ENCODE measurements around the gene INA.

INA gene

GRCh38 chr10:103276251-103276895 is 565 bp upstream of the INA start:
- DNase-seq: no peak

DNA sequence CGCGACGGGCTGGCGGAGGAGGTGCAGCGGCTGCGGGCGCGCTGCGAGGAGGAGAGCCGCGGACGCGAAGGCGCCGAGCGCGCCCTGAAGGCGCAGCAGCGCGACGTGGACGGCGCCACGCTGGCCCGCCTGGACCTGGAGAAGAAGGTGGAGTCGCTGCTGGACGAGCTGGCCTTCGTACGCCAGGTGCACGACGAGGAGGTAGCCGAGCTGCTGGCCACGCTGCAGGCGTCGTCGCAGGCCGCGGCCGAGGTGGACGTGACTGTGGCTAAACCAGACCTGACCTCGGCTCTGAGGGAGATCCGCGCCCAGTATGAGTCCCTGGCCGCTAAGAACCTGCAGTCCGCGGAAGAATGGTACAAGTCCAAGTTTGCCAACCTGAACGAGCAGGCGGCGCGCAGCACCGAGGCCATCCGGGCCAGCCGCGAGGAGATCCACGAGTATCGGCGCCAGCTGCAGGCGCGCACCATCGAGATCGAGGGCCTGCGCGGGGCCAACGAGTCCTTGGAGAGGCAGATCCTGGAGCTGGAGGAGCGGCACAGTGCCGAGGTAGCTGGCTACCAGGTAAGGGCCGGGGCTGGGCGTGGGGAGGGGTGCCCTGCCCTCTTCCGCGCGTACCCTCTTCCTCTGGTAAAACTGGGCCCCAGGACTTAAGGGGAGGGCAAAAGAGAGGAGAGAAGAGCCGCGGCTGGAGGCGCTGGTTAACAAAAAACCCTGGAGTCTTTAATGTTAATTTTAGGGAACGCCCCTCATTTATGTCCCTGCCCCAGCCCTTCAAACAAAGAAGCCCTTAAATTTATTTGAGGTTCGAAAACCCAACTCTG is 987 bp downstream of the INA start:
- DNase-seq: no peak

GRCh38 chr10:103278537-103278823 is 1.5 kb downstream of the INA start:
- DNase-seq: no peak

DNA sequence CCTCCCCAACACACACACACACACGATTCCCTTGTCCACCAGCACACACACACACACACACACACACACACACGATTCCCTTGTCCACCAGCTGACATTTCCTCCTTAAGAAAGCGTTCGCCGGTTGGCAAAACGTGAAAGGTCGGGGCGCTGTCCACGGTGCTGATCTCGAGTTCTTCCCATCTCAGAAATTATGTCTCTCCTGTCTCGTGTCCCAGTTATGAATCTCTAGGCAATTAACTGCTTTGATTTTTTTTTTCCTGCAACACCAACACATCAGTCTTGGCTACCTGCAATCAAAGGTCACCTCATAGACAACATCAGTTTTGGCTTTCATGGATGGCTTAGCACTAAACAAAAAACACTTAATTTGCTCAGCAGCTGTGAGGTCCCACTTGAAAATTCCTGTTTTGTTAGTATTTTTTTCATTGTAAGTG is 1.9 kb downstream of the INA start:
- DNase-seq: no peak

DNA sequence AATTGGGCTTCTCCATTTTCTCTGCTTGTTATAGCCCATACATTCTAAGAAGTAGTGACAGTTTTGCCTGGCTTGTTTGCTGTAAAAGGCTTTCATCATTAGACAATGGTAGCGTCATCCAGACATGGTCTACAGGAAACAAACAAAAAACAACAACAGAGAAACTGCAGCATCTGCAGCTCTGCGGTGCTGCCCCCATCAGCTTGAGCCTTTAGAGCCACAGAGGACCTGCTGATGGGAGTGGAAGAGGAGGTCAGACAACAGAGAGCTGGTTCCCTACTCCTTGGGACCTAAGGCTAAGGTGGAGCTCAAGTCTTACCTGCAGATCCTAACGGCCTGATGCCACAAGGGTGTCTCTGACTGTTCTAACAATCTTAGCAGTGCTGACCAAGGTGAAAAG is 3.1 kb downstream of the INA start:
- DNase-seq: no peak

DNA sequence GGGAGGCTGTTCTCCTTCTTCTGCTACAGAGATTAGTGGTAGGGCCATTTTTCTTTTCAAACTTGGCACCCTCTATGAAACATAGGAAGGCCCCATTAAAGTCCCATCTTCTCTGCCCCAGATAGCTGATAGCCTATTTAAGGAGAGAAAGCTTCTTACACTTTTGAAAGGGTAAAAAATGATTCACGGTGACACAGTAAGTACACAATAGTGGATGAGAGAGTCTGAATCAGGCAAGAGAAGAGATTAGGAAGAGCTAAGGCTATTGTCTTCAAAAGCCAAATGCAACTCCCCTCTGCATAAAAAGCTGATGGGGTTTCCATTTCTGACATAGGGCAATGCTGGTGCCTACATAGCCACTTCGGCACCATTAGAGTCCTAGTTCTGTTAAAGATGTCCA is 3.6 kb downstream of the INA start:
- DNase-seq: no peak

- DNase-seq: peak; percentile 74
Measured at GRCh38 chr10:103281753-103282152, 4.8 kb downstream of the INA start.

GRCh38 chr10:103282961-103283360 is 6.0 kb downstream of the INA start:
- no peak for DNase-seq

- DNase-seq: no peak
Measured at GRCh38 chr10:103284170-103284569, 7.2 kb downstream of the INA start.

DNA sequence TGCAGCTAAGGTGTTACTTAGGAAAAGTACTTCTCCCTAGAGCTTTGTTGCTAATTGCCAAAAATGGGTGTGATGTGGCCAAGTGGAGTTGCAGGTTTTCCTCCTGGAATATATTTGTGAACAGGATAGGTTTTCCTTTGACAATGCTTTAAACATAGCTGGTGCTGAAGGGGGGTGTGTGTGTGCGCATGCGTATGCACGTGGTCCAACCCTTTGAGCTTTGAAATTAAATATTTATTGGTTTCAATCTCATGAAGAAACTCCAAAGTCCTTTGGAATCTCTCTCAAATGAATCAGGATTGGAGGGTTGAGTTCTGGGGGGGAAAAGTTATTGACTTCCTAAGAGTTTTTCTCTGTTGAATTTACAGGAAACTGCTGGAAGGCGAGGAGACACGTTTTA is 11.1 kb downstream of the INA start:
- DNase-seq: no peak

- no peak for DNase-seq
Measured at GRCh38 chr10:103291588-103291987, 14.7 kb downstream of the INA start.

DNA sequence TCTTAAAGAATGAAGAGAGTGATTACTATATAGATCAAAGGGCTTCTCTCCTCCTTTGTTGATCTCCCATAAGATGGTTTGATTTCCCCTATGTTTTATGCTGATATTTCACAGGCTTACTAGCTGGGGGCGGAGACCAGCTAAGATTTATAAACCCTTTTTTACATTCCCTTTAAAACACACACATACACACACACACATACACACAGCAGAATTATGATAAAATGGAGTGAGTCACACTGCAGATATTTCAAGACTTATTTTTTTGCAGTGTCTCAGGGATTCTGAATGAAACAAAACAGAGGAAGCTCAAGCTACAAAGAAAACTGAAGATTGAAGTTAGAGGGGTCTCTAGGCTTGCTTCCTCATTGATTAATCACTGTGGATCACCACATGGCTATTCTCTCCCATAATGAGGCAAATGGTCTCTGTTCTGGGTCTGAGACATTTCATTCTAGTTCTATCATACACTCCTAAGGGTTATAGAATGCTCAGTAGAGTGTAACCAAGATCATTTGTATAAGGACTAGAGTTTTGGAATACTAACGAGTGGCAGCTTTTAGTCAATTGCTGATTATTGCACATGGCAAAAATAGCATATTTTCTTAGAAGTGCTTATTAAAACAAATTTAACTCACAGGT is 18.6 kb downstream of the INA start:
- DNase-seq: no peak

- no peak for DNase-seq
Measured at GRCh38 chr10:103307594-103307993, 30.7 kb downstream of the INA start.

- DNase-seq: no peak
Measured at GRCh38 chr10:103310197-103310596, 33.3 kb downstream of the INA start.

DNA sequence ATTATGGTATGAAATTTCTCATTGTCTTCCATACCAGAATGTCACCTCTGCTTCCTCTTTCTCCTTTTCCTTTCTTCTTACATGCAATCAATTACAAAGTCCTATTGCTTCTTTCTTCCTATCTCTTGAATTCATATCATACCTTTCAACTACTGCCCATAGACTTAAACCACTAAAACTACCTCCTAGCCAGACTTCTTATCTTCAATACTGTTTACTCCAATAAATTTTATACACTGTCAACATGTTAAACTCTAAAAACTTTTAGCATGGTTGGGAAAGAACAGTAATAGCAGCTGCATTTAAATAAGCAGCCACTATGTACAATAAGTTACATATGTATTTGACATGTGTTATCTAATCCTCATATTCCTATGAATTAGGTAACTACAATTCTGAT is 39.1 kb downstream of the INA start:
- DNase-seq: no peak

DNA sequence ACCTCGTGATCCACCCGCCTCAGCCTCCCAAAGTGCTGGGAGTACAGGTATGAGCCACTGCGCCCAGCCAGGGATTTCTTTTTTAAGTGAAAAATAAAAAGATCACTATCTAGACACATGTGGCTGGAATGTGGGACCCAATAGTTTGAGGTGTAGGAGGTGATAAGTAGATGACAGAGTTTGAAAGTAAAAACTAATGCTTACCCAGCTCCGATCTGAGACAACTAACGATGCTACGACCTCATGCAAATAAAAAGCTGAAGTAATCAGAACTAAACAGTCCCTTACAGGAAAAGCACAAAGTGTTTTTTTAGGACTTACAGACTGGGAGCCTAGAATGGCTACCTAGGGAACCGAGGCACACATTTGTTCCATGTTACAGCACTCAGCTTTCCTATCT is 51.0 kb downstream of the INA start:
- DNase-seq: no peak

- no peak for DNase-seq
Measured at GRCh38 chr10:103333934-103334520, 57.1 kb downstream of the INA start.

DNA sequence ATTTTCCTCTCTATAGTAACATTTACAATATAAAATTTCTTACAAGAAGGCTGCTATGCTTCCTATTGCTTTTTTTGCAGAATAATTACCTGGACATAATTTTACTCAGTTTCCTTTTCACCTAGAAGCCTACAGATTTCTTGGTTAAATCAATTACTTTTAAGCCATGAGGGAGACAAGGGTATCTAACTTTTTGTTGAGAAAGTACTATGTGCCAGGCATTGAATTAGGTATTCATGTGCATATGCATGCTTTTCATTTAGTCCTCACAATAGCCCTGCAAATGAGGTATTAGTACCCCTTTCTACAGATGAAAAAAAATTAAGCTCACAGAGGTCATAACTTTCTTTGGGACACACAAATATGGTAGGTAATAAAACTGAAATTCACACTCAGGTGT is 57.6 kb downstream of the INA start:
- DNase-seq: no peak

DNA sequence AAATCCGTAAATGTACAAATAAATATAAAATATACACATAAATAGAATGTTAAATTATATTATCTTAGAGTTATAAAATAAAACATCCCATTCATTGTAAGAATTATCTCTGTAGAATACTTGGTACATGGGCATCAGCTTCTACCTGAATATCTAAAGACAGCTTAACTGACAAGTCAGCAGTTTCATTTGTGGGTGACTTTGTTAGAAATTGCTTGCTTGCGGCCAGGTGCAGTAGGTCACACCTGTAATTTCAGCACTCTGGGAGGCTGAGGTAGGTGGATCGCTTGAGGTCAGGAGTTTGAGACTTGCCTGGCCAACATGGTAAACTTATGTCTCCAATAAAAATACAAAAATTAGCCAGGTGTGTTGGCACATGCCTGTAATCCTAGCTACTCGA is 59.4 kb downstream of the INA start:
- no peak for DNase-seq

Measured in SHP77 treated with DMSO at 0.1 percent for 48 hours (cell line).